Jurkat, Clone E6-1 (cell line): ENCODE results near the gene NUP50. TPM values are rescaled to one million over a fixed set of nuclear protein-coding genes. Genes with fewer than 3 reads are reported as not detected.

Experiments used
- DNase-seq: peaks from one replicate; pipeline ENCODE4 v3.0.0-alpha.2; 2011; ENCODE audit warnings: low read depth, low spot score
- H3K4me3 ChIP-seq: 2 replicates; pipeline ENCODE4 v1.5.1; 2011; ENCODE audit warnings: mild to moderate bottlenecking, low read length, control low read depth, moderate library complexity
- polyA plus RNA-seq: library from polyadenylated mRNA; unstranded; fragments of >200 nt; gene quantifications from one replicate; pipeline ENCODE4 v1.2.1, GENCODE V29; 2012; ENCODE audit warnings: missing spikeins; ENCODE audit not compliant: insufficient read length, insufficient read depth

NUP50 gene, protein sequence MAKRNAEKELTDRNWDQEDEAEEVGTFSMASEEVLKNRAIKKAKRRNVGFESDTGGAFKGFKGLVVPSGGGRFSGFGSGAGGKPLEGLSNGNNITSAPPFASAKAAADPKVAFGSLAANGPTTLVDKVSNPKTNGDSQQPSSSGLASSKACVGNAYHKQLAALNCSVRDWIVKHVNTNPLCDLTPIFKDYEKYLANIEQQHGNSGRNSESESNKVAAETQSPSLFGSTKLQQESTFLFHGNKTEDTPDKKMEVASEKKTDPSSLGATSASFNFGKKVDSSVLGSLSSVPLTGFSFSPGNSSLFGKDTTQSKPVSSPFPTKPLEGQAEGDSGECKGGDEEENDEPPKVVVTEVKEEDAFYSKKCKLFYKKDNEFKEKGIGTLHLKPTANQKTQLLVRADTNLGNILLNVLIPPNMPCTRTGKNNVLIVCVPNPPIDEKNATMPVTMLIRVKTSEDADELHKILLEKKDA
- polyA plus RNA-seq = 85.6 TPM

DNA sequence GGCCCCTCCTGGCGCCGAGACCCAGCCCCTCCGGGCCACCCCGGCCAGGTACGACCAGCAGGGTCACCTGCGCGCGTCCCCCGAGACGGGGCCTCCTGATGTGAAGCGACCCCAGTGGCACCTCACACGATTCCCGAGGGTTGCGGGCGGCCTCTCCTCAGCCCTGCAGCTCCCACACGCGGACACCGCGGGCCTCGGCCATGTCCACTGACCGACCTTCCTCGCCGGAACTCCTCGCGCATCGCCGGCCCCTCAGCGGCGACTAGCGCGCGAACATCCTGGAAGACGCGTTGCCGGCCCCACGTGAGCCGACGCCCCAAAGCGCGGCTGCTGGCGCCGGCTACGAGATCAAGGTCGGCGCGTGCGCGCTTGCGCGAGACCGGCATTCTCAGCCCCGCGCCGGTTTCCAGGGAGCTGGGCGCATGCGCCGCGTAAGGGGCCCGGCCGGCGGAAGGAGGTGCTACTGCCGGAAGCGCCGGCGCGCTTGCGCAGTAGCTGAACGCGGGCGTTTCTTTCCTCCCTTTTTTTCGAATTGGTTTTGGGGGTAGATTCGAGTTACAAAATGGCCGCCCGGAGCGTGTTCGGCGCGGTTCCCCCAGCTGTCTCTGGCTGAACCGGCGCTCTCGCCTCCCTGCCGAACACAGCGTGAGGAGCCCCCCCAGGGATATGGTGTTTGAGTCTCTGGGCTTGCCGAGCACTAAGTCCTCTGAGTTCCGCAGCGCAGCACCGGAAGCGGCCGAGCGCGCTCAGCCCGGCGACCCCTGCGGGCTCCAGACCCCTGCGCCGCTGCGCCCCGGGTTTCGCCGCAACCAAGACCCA is at the start of gene NUP50:
Gene NUP50 (plus strand): TSS at position 475 of the 819 bp plus-strand sequence. CDS start 4,253 bp downstream, outside the sequence.
- peak; percentile 96 for DNase-seq
- peak within 1 kb of the TSS; percentile 95 for H3K4me3 ChIP-seq

DNA sequence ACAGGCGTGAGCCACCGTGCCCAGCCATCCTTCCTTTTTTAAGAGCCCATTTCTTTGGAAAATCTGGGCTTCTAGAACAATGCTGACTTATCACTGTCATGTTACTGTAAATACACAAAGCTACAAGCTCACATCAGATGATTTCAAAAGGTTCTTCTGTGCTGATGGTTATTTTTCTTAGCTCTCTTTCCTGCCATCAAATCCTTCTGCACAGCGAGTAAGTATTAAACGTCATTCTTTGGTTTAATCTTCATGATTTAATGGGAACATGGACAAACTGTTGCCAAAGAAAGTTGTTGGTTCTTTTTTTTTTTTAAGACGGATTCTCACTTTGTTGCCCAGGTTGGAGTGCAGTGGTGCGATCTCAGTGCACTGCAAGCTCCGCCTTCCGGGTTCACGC is 43.3 kb upstream of the NUP50 start:
- DNase-seq = no peak
- H3K4me3 ChIP-seq = no peak overlapping the region

DNA sequence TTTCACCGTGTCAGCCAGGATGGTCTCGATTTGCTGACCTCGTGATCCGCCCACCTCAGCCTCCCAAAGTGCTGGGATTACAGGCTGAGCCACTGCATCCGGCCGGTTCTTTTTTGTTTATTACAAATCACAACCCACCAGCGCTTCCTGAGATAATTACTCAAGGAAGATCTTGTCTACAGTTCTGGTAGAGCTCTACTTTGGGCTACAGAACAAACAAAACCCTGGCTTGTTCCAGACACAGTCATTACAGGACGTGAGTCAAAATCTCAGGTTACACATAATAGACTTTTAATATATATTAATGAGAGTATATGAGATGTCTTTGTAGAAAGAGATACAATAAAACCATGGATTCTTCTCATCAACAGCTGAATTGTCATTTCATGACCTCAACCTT is 42.8 kb upstream of the NUP50 start:
- no peak for DNase-seq
- no peak overlapping the region for H3K4me3 ChIP-seq

DNA sequence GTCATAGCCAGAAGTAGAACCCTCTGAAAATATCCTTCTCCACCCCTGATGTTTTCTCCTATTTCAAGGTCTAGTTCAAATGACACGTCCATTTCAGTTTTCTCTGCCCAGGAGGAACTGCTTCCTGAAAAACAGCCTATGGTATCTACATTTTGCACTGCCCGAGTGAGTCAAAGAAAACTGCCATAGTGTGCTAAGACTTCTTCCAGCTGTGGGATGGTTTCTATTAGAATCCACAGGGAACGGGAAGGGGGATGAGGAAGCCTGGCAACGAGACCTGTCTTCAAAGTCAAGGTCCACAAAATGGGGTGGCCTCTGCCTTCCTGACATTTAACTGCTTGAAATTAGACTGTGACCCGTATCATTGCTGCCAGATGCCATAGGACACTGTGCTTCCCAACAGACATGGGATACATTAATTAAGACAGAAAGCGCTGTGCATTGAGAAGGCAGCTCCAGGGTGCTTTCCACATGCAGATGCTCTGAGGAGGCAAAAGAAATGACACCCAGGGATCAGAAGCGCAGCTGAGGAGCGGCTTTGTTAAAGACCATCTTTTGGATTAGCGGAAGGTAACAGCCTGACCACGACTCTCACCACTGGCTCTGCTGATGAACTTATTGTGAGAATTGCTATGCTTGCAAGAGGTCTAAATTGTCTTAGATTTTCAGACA is 39.4 kb upstream of the NUP50 start:
- H3K4me3 ChIP-seq = no peak overlapping the region
- no peak for DNase-seq

DNA sequence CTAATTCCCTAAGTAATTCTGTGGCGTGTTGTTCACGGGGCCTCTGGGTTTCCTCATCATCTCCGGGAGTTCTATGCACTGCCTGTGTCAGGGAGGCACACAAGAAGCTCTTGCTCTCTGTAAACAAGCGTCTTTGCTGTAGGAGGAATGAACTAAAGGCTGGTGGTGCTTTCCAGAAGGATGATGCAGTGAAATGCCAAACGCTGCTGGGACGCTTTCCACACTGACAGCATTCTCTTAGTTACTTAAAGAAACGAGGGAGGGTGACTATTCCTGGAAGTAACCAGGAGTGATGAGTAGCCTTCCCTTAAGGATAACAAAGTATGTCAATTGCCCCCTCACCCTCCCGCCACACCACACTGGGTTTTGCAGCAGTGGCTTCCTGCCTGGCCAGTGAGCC is 38.5 kb upstream of the NUP50 start:
- no peak overlapping the region for H3K4me3 ChIP-seq
- DNase-seq = no peak

DNA sequence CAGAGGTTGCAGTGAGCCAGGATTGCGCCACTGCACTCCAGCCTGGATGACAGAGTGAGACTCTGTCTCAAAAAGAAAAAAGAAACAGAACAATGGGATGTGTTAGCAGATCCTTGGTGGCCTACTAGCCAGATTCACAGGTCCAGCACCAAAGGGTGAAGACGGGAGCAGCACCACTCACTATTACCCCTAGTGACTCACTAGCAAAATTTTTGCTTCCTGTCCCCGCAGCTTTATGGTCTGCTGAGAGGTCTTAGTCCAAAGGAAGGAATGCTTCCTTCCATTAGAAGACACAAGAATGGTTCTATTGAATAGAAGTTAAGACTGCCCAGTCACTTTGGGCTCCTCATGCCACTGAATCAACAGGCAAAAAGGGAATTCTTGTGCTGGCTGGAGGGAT is 35.9 kb upstream of the NUP50 start:
- no peak overlapping the region for H3K4me3 ChIP-seq
- no peak for DNase-seq

DNA sequence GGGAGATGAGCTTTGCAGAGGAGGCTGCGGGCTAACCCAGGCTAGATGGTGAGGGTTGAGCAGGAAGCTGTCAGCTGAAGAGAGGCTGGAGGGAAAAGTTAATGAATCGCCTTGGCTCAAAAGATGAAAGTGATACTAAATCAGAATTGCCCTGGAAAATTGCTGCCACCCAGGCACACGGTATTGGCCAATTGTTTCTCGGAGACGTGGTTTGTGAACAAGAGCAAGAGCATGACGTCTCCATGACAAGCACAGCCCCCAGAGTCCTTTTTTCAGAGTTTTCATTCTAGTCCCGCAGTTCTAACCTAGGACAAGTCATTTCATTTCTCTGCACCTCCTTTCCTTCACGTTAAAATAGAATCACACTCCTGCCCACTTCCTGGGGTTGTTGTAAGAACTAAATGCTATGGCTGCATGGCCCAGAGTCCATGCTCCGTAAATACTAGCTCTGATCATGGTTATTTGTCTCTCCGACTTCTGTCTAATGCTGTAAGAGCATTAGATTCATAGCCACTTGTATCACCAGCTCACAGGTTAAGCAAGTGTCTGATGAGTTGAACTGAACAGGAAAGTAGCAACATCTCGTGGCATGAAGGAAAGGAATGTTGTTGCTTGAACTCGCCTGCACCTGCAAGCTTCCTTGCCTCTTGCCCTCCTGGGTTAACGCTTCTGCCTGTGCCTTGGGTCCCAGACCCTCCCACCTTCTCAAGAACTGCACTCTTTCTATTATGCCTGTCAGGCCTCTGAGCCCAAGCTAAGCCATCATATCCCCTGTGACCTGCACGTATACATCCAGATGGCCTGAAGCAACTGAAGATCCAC is 33.8 kb upstream of the NUP50 start:
- H3K4me3 ChIP-seq = no peak overlapping the region
- DNase-seq = peak; percentile 10

DNA sequence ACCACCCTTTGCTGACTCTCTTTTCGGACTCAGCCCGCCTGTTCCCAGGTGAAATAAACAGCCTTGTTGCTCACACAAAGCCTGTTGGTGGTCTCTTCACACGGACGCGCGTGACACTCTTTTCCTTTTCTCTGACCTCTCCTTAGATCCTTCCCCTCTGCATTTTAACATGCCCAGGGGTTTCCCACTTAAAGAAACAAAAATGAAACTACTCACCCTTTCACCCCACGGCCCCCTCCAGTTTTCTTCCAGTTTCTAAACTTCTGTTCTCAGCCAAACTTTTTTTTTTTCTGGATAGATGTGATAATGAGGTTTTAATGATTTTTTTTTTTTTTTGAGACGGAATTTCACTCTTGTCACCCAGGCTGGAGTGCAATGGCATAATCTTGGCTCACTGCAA is 32.8 kb upstream of the NUP50 start:
- no peak overlapping the region for H3K4me3 ChIP-seq
- DNase-seq = no peak

DNA sequence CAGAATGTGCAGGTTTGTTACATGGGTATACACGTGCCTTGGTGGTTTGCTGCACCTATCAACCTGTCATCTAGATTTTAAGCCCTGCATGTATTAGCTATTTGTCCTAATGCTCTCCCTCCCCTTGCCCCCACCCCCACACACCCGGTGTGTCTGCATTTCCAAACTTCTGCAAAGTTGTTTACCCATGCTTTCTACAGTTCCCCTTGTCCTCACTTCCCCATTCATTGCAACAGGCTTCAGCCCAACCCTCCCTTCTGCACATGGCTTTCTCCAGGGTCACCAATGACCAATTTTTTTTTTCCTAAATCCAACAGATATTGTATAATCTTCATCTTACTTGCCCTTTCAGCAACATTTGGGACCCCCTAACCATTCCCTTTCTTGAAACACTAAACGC is 32.0 kb upstream of the NUP50 start:
- no peak overlapping the region for H3K4me3 ChIP-seq
- DNase-seq = no peak

DNA sequence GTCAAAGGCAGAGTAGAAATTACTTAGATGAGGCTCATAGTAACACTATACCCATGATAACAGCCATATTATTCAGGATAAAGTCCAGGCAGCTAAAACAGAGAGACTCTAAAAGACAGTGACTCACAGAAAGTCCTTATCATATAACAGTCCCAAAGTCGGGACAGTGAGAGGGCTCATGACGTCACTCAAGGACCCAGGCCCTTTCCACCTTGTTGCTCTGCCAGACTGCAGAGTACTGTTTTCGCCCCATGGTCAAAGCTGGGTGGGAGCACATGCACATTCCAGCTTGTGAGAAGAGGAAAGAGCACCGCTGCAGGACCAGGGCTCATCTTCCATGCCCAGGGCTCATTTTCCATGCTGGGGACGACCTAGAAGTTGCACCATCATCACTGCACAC is 29.4 kb upstream of the NUP50 start:
- no peak overlapping the region for H3K4me3 ChIP-seq
- DNase-seq = no peak

DNA sequence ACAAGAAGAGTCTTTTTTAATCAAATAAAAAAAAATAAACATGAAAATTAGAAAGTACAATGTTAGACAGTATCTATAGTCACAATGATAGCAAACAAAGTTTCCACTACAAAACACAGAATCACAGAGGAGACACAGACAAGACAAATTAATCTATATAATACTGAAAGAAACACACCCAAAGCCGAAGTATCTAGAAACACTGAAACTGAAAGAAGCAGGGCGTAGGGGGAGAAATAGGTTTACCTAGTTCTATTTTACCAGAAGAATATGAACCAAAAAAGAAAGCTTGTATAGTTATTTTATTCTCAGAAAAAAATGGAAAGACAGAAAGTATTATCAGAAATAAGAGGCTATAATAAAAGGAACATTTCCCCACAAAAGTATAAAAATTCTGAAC is 27.1 kb upstream of the NUP50 start:
- DNase-seq = no peak
- no peak overlapping the region for H3K4me3 ChIP-seq

DNA sequence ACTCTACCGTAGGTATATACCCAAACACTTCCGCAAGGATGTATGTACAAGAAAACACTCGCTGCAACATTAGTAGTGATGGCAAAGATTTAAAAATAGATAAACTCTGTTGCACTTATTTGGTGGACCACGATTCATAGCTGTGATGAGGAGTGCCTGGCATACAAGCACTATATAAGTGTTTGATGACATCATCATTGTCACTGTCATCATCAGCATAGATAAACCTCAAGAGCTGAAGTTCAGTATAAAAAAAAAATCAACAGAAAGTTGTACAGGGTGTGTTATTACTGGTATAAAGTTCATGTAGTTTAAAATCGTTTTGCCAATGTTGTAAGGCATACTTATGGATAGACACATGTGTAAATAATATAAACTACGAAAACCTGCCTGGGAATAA is 24.0 kb upstream of the NUP50 start:
- no peak overlapping the region for H3K4me3 ChIP-seq

DNA sequence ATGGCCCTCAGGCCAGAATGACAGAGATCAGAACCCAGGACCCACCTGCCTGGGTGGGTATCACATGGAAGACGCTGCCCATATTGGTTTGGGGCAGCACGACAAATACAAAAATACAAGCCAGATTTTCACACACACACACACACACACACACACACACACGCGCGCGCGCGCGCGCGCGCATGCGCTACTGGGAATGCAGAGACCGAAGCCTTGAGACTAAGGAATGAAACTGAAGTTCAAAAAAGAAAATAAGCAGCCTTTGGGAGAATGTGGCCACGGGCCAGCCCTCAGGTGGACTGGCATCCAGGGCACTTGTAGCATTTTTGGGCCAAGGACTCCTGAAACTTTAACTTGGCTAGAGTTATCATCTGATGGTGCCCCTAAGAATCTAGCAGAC is 21.3 kb upstream of the NUP50 start:
- DNase-seq = no peak
- H3K4me3 ChIP-seq = no peak overlapping the region

More for the DNA sequence above, 24.0 kb upstream of the NUP50 start:
- no peak for DNase-seq

DNA sequence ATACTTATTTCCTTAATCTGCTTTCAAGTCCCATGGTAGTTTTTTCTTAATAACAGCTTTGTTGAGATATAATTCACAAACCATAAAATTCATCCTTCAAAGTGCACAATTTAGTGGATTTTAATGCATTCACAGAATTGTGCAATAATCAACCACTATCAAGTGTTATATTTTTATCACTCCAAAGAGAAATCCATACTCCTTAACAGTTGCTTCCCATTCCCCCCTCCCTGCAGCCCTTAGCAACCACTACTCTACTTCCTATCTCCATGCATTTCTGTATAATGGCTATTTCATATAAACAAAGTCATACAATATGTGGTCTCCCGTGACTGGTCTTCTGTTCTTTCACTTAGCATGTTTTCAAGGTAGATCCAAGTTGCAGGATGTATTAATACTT is 18.8 kb upstream of the NUP50 start:
- H3K4me3 ChIP-seq = no peak overlapping the region
- DNase-seq = no peak

DNA sequence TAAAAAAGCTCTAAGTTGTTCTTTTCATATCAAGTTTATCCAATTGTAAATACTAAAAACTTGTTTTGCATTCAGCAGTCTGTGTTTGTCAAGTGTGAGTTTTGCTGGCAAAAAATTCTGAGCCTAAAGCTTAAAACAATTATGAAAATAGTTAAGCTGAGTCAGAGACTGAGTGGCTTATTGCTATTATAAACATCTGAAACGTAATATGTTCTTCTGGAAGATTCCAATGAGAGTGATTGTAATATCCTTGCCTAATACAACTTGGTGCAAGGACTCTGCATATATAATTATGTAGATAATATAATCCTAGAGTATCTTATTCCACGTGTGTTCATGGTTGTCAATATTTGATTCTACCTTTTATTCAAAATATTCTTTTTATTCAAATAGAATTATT is 14.1 kb upstream of the NUP50 start:
- DNase-seq = no peak
- no peak overlapping the region for H3K4me3 ChIP-seq

DNA sequence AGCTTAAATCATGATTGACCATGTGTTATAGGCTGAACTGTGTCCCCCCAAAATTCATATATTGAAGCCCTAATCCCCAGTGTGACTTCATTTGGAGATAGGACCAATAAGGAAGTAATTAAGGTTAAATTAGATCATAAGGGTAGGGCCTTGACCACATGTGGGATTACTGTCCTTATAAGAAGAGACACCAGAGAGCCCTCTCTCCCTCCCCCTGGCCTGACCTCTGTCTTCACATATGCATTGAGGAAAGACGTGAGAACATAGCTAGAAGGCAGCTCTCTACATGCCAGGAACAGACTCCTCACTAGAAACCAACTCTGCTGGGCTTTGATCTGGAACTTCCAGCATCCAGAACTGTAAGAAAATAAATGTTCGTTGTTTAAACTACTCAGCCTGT is 13.6 kb upstream of the NUP50 start:
- no peak overlapping the region for H3K4me3 ChIP-seq
- no peak for DNase-seq

DNA sequence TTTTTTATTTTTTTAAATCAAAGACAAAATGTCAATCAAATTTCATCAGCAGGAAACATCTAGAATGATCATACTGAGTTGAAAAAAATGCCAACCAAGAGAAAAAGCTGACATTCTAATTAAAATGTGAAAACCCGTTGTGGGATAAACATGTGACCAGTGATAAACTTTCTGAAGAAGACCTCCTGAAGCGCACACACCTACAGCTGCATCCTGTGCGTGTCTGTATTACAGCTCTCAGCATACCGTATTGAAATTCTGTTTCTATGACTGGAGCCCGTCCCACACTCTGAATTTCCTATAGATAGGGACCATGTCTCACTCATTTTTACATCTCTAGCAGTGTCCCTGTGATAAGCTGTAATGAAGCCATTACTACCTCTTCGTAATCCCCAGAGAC is 12.2 kb upstream of the NUP50 start:
- no peak overlapping the region for H3K4me3 ChIP-seq
- DNase-seq = peak; percentile 54

DNA sequence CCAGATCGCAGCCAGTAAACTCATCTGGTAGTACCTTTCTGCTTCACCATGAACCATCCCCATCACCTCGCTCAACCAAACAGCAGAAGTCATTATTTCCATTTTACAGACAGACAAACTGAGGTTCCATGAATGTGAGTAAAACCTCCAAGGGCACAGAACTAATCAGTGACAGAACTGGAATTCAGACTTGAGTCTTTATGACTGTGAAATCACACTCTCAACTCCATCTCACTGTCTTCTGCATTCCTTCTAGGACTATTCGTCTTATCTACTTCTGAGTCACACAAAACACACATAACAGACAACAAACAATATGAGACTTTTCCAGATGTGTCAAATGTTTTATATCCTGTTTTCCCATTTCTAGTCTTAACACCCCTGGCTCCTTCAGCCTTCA is 9.3 kb upstream of the NUP50 start:
- H3K4me3 ChIP-seq = no peak overlapping the region
- DNase-seq = no peak
